ENCODE results near the gene RASAL3. TPM values are rescaled to one million over a fixed set of nuclear protein-coding genes. Genes with fewer than 3 reads are reported as not detected.

RASAL3 gene
- total and polyA plus RNA-seq, 4 donors = 0.76 to 1.5 (median 1.1) TPM

GRCh38 chr19:15447057-15447456, 17.3 kb downstream of the RASAL3 start:
- H3K9me3 ChIP-seq (ENCODE audit: control insufficient read depth in 4 of 4, low read length in 3 of 4) = no peaks in the 10 kb centered on the region
- no peak overlapping the region for H3K4me3 ChIP-seq (ENCODE audit: low read depth in 1 of 3, low read length in 3 of 3)
- no peak for TF ChIP-seq YY1 (IDR thresholded peaks at IDR 0.05)
- no peak for TF ChIP-seq FOXA1 (IDR thresholded peaks at IDR 0.05)
- no peak for TF ChIP-seq ZBTB33 (IDR thresholded peaks at IDR 0.05)
- no peak for TF ChIP-seq ATF3 (IDR thresholded peaks at IDR 0.05)
- no peak for TF ChIP-seq NR2F2 (IDR thresholded peaks at IDR 0.05)
- no peak for TF ChIP-seq TAF1 (conservative IDR thresholded peaks at IDR 0.05)
- no peak for TF ChIP-seq REST (IDR thresholded peaks at IDR 0.05)
- no peak for TF ChIP-seq RAD21 (IDR thresholded peaks at IDR 0.05)
- TF ChIP-seq EGR1 (IDR thresholded peaks at IDR 0.05; ENCODE audit: low read depth in 2 of 2) = no peak
- no peak for TF ChIP-seq CTCF (IDR thresholded peaks at IDR 0.05; ENCODE audit: low read depth, low read length, missing input control)
- TF ChIP-seq MAX (IDR thresholded peaks at IDR 0.05) = no peak
- H3K27ac ChIP-seq (ENCODE audit: low read depth in 1 of 2, low read length in 2 of 2) = no peak overlapping the region
- 90% methylated on average over 4 of the region's 4 CpGs for WGBS
- no peaks in the 10 kb centered on the region for H3K36me3 ChIP-seq (ENCODE audit: control insufficient read depth in 4 of 4, insufficient read depth in 3 of 4, low read depth in 1 of 4, low read length in 3 of 4)
- no peaks in the 10 kb centered on the region for H3K27me3 ChIP-seq (ENCODE audit: control insufficient read depth in 4 of 4, insufficient read depth in 4 of 4, low read length in 3 of 4)
- DNase-seq (ENCODE audit: low spot score) = no peak
- H3K4me1 ChIP-seq (ENCODE audit: control insufficient read depth in 4 of 4, insufficient read depth in 4 of 4, low read length in 3 of 4) = peaks cover 6 to 40% (median 35%) of the 10 kb centered on the region in 4 donors
- no peak overlapping the region for H3K9ac ChIP-seq (ENCODE audit: low read depth in 1 of 2, low read length in 2 of 2)

GRCh38 chr19:15445807-15446376, 18.5 kb downstream of the RASAL3 start:
- TF ChIP-seq FOXA1 (IDR thresholded peaks at IDR 0.05) (no peak), SP1 (IDR thresholded peaks at IDR 0.05) (peak; percentile 45), JUND (IDR thresholded peaks at IDR 0.05) (no peak), CTCF (IDR thresholded peaks at IDR 0.05; ENCODE audit: low read depth, low read length, missing input control) (no peak), MAX (IDR thresholded peaks at IDR 0.05) (peak; percentile 35), RAD21 (IDR thresholded peaks at IDR 0.05) (peak in 1 of 2 donors; percentile 18), RXRA (IDR thresholded peaks at IDR 0.05) (peak; percentile 69 to 77), HNF4G (IDR thresholded peaks at IDR 0.05) (no peak), REST (IDR thresholded peaks at IDR 0.05) (no peak), HNF4A (conservative IDR thresholded peaks at IDR 0.05) (peak; percentile 34 to 50), EGR1 (IDR thresholded peaks at IDR 0.05; ENCODE audit: low read depth in 2 of 2) (no peak), TAF1 (conservative IDR thresholded peaks at IDR 0.05) (no peak), ATF3 (IDR thresholded peaks at IDR 0.05) (no peak)
- Histone ChIP-seq H3K4me3 (ENCODE audit: low read depth in 1 of 3, low read length in 3 of 3) (no peak overlapping the region), H3K4me1 (ENCODE audit: control insufficient read depth in 4 of 4, insufficient read depth in 4 of 4, low read length in 3 of 4) (peaks cover 6 to 40% (median 35%) of the 10 kb centered on the region in 4 donors), H3K27ac (ENCODE audit: low read depth in 1 of 2, low read length in 2 of 2) (no peak overlapping the region), H3K27me3 (ENCODE audit: control insufficient read depth in 4 of 4, insufficient read depth in 4 of 4, low read length in 3 of 4) (no peaks in the 10 kb centered on the region), H3K9me3 (ENCODE audit: control insufficient read depth in 4 of 4, low read length in 3 of 4) (no peaks in the 10 kb centered on the region), H3K9ac (ENCODE audit: low read depth in 1 of 2, low read length in 2 of 2) (no peak overlapping the region), H3K36me3 (ENCODE audit: control insufficient read depth in 4 of 4, insufficient read depth in 3 of 4, low read depth in 1 of 4, low read length in 3 of 4) (no peaks in the 10 kb centered on the region)
- DNase-seq (ENCODE audit: low spot score) = no peak
- WGBS = 57% methylated on average over 7 of the region's 7 CpGs
